HEK293T (cell line): ENCODE results near the gene DTD1.

ENCODE experiments used
- CTCF ChIA-PET: fragments of 350-600 bp; formaldehyde crosslinking; extraction: SDS; loops from one replicate; lab custom pipeline; 2021; ENCODE audit warnings: antibody characterized with exemption, inconsistent platforms; lab: Yijun Ruan, JAX
- POLR2A ChIA-PET: fragments of 350-600 bp; formaldehyde crosslinking; extraction: SDS; loops from one replicate; lab custom pipeline; 2020; ENCODE audit warnings: antibody characterized with exemption, inconsistent platforms; lab: Yijun Ruan, JAX
- DNase-seq: peaks from one replicate; pipeline ENCODE4 v3.0.0; 2012; ENCODE audit warnings: mixed read lengths; ENCODE audit errors: extremely low spot score
- ARNT ChIP-seq: fragments of 450-650 bp; IDR thresholded peaks from 2 replicates; pipeline ENCODE4 v1.6.1; 2017; ENCODE audit warnings: mild to moderate bottlenecking
- BHLHE40 ChIP-seq: fragments of 450-650 bp; IDR thresholded peaks from 2 replicates; pipeline ENCODE4 v1.6.1; 2016; ENCODE audit warnings: mild to moderate bottlenecking, moderate library complexity, borderline replicate concordance
- CTBP1 ChIP-seq: fragments of 450-650 bp; IDR thresholded peaks from 2 replicates; pipeline ENCODE4 v1.6.1; 2016; ENCODE audit warnings: borderline replicate concordance
- ELF4 ChIP-seq: fragments of 450-650 bp; IDR thresholded peaks from 2 replicates; pipeline ENCODE4 v1.6.1; 2017; ENCODE audit warnings: antibody characterized with exemption
- FOXA1 ChIP-seq: fragments of 450-650 bp; IDR thresholded peaks from 2 replicates; pipeline ENCODE4 v1.6.1; 2016; ENCODE audit warnings: mild to moderate bottlenecking
- FOXK2 ChIP-seq: fragments of 450-650 bp; IDR thresholded peaks from 2 replicates; pipeline ENCODE4 v1.6.1; 2016; ENCODE audit warnings: mild to moderate bottlenecking
- FOXM1 ChIP-seq: fragments of 450-650 bp; IDR thresholded peaks from 2 replicates; pipeline ENCODE4 v1.6.1; 2017; ENCODE audit warnings: mild to moderate bottlenecking, borderline replicate concordance
- HDGF ChIP-seq: fragments of 450-650 bp; IDR thresholded peaks from 2 replicates; pipeline ENCODE4 v1.6.1; 2017; ENCODE audit warnings: antibody characterized with exemption, borderline replicate concordance
- L3MBTL2 ChIP-seq: fragments of 450-650 bp; conservative IDR thresholded peaks from 2 replicates; pipeline ENCODE4 v1.6.1; 2016; ENCODE audit warnings: mild to moderate bottlenecking
- LEF1 ChIP-seq: fragments of 450-650 bp; IDR thresholded peaks from 2 replicates; pipeline ENCODE4 v1.6.1; 2017; ENCODE audit warnings: mild to moderate bottlenecking, borderline replicate concordance
- NFRKB ChIP-seq: fragments of 450-650 bp; IDR thresholded peaks from 2 replicates; pipeline ENCODE4 v1.6.1; 2016; ENCODE audit warnings: mild to moderate bottlenecking, moderate library complexity
- SP1 ChIP-seq: fragments of 450-650 bp; IDR thresholded peaks from 2 replicates; pipeline ENCODE4 v1.6.1; 2017
- SUZ12 ChIP-seq: fragments of 450-650 bp; IDR thresholded peaks from 2 replicates; pipeline ENCODE4 v1.6.1; 2016; ENCODE audit warnings: mild to moderate bottlenecking
- TARDBP ChIP-seq: fragments of 450-650 bp; IDR thresholded peaks from 2 replicates; pipeline ENCODE4 v1.6.1; 2016
- ZNF384 ChIP-seq: fragments of 450-650 bp; IDR thresholded peaks from 2 replicates; pipeline ENCODE4 v1.6.1; 2016
- TF ChIP-seq, protein P1 (sequence below): fragments of 450-650 bp; IDR thresholded peaks from 2 replicates; pipeline ENCODE4 v1.6.1; 2016

Gene DTD1

GRCh38 chr20:18728870-18729224 lies 141.0 kb downstream of the DTD1 start:
- TF ChIP-seq SUZ12 = no peak
- TF ChIP-seq CTBP1 = no peak
- no peak for TF ChIP-seq ELF4
- TF ChIP-seq ARNT = no peak
- no peak for TF ChIP-seq SP1
- TF ChIP-seq FOXK2 = no peak
- no peak for TF ChIP-seq FOXA1
- no peak for TF ChIP-seq FOXM1
- CTCF ChIA-PET = no interaction called here
- DNase-seq = no peak
- POLR2A ChIA-PET = no interaction called here

DNA sequence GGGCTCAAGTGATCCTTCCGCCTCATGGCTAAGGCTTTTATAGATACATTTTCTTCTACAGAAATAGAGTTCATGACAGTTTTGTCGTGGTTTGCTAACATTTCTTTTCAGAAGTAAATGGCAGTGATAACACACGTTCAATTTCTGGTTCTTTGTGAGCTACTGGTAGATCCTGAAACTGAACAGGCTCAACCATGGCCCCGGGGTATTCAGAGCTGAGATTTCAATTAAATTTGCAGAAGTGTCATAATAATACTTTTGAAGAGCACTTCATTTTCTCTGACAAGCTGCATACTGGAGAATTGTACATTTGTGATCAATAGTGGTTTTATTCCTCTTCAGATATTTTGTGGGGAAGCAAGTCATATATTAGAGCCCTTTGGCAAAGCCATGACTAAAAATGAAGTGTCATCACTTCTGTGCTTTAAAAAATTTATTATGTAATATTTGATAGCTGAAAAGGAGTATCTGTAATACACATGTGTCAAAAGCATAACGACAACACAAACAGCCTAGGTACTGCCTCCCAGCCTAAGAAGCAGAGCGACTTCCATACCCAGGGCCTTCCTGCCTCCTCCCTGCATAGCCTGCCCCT lies 141.5 kb downstream of the DTD1 start:
- CTCF ChIA-PET = no interaction called here
- TF ChIP-seq LEF1 (no peak), ZNF384 (no peak), HDGF (no peak)
- TF ChIP-seq, protein P1, sequence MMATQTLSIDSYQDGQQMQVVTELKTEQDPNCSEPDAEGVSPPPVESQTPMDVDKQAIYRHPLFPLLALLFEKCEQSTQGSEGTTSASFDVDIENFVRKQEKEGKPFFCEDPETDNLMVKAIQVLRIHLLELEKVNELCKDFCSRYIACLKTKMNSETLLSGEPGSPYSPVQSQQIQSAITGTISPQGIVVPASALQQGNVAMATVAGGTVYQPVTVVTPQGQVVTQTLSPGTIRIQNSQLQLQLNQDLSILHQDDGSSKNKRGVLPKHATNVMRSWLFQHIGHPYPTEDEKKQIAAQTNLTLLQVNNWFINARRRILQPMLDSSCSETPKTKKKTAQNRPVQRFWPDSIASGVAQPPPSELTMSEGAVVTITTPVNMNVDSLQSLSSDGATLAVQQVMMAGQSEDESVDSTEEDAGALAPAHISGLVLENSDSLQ = no peak
- POLR2A ChIA-PET = no interaction called here
- no peak for DNase-seq

DNA sequence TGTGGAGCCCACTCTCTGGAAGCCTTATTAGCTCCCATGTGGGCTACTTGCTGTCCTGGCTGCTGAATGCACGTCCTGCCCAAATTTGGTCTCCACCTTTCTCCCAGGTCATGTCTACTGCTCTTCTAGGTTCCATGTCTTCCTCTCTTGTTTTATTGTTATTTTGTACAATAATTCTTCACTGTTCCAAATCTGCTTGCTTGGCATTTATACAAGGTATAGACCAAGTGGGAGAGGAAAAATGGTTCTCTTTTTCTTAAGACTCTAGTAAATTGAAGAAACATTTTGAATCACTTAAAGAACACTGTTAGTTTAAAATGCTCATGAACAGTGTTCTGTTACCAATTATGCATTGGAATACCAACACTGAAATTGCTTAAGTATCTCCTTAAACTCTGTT lies 144.1 kb downstream of the DTD1 start:
- DNase-seq = no peak
- CTCF ChIA-PET = no interaction called here
- POLR2A ChIA-PET = no interaction called here
- no peak for TF ChIP-seq NFRKB
- no peak for TF ChIP-seq CTBP1
- no peak for TF ChIP-seq TARDBP
- no peak for TF ChIP-seq SUZ12
- TF ChIP-seq ZNF384 = no peak
- TF ChIP-seq FOXK2 = no peak

DNA sequence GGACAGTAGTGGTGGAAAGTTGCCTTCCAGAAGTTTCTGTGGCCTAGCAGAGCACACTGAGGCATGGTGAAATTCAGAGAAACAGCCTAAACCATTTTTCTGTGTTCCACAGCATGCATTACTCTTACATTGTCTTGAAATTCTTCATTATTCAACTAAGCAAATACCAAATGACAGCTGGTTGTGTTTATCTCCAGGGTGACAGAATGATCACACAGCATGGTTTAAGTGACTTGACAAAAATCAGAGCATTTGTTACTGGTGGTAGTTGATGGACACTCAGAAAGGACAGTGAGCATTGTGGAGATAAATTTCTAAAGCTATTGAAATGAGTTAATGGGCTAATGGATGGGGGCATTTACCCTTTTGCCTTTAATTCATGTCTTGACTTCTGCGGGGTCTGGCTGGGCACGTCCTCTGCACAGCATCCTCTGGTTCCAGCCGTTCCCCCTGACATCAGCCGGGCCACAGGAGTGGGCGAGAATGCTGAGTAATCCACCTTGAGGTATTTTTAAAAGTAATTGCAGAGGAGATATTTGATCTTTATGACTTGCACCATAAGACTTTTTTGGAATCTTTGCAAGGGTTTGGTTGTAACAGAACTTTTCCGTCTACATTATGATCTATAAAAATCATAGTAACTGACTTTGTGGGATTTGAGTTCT lies 146.8 kb downstream of the DTD1 start:
- POLR2A ChIA-PET = no interaction called here
- no peak for DNase-seq
- TF ChIP-seq, protein P1 = no peak
- no peak for TF ChIP-seq FOXK2
- no peak for TF ChIP-seq LEF1
- no peak for TF ChIP-seq HDGF
- no peak for TF ChIP-seq SUZ12
- no peak for TF ChIP-seq ARNT
- no peak for TF ChIP-seq FOXM1
- TF ChIP-seq CTBP1 = no peak
- TF ChIP-seq TARDBP = no peak
- TF ChIP-seq FOXA1 = no peak
- CTCF ChIA-PET = no interaction called here

GRCh38 chr20:18737140-18737539 lies 149.3 kb downstream of the DTD1 start:
- CTCF ChIA-PET = no interaction called here
- TF ChIP-seq NFRKB = no peak
- TF ChIP-seq CTBP1 = no peak
- TF ChIP-seq BHLHE40 = no peak
- no peak for TF ChIP-seq HDGF
- TF ChIP-seq FOXA1 = no peak
- no peak for TF ChIP-seq FOXM1
- no peak for TF ChIP-seq ARNT
- no peak for TF ChIP-seq L3MBTL2
- no peak for TF ChIP-seq SP1
- TF ChIP-seq FOXK2 = no peak
- TF ChIP-seq SUZ12 = no peak
- no peak for TF ChIP-seq ZNF384
- TF ChIP-seq LEF1 = no peak
- TF ChIP-seq ELF4 = no peak
- TF ChIP-seq TARDBP = no peak
- TF ChIP-seq, protein P1 = no peak
- no peak for DNase-seq
- POLR2A ChIA-PET = no interaction called here

DNA sequence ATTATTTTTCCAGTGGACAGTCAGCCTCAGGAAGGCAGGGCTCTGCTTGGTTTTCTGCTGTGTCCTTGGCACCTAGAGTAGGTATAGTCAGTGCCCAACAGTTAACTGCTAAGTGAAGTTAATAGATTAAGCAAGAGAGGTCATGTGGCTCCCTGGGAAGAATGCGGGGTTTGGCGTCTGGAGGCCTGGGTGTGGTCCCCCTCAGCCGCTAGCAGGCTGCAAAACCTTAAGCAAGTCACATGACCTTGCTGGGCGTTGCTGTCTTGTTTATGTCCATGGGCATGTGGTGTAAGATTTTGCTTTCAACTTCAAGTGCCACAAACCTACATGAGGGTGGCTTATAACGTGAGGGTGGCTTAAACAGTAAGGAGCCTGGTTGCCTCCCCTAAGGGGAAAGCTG lies 150.2 kb downstream of the DTD1 start:
- DNase-seq = no peak
- TF ChIP-seq NFRKB = no peak
- no peak for TF ChIP-seq L3MBTL2
- TF ChIP-seq HDGF = no peak
- no peak for TF ChIP-seq ARNT
- TF ChIP-seq CTBP1 = no peak
- TF ChIP-seq FOXK2 = no peak
- no peak for TF ChIP-seq FOXA1
- TF ChIP-seq ZNF384 = no peak
- TF ChIP-seq LEF1 = no peak
- no peak for TF ChIP-seq ELF4
- no peak for TF ChIP-seq SP1
- TF ChIP-seq, protein P1 = no peak
- TF ChIP-seq BHLHE40 = no peak
- no peak for TF ChIP-seq TARDBP
- TF ChIP-seq SUZ12 = no peak
- no peak for TF ChIP-seq FOXM1
- POLR2A ChIA-PET = no interaction called here
- CTCF ChIA-PET = interaction anchor here (0.6 kb wide), 1 partner anchor 151 kb away, joined by 3 read pairs; no protein-coding TSS in a partner anchor
